Central memory CD8-positive, alpha-beta T cell (primary cell): ENCODE measurements around the gene PPP6R2.
A peak's percentile ranks its signal among the peaks of the same experiment; 100 is the strongest.
"Not testable (repeated sequence)": the region's sequence is repeated elsewhere in the genome, so short reads cannot be mapped to it uniquely, and the experiment has no call there.

ENCODE experiments used
- ATAC-seq: fragments of 150-1000 bp; cut with Tn5 transposase; replicated peaks from 2 replicates; pipeline ENCODE4 v1.10.0; 2022; ENCODE audit warnings: mild to moderate bottlenecking, moderate FRiP score, moderate number of reproducible peaks; ENCODE audit not compliant: poor library complexity, severe bottlenecking; ENCODE audit errors: extremely low read depth
- DNase-seq, 2 donors: peaks; one replicate each; pipeline ENCODE4 v3.0.0; 2021; ENCODE audit warnings: low spot score in 2 of 2
- H3K27ac Mint-ChIP-seq: one replicate; pipeline ENCODE4 v1.8.0; 2022; ENCODE audit warnings: low read depth, mild to moderate bottlenecking, moderate library complexity, mixed read lengths
- H3K27me3 Mint-ChIP-seq: one replicate; pipeline ENCODE4 v1.8.0; 2022; ENCODE audit warnings: mixed read lengths
- H3K36me3 Mint-ChIP-seq: one replicate; pipeline ENCODE4 v1.8.0; 2022; ENCODE audit warnings: mild to moderate bottlenecking, moderate library complexity, mixed read lengths; ENCODE audit not compliant: insufficient read depth
- H3K4me1 Mint-ChIP-seq: one replicate; pipeline ENCODE4 v1.8.0; 2022; ENCODE audit warnings: mixed read lengths
- H3K4me3 Mint-ChIP-seq: one replicate; pipeline ENCODE4 v1.8.0; 2022; ENCODE audit warnings: mild to moderate bottlenecking, moderate library complexity, mixed read lengths
- H3K9me3 Mint-ChIP-seq: one replicate; pipeline ENCODE4 v1.8.0; 2022; ENCODE audit warnings: mixed read lengths

The PPP6R2 gene

GRCh38 chr22:50376085-50376651, 33.0 kb downstream of the PPP6R2 start:
- H3K4me1 Mint-ChIP-seq: peaks cover 5% of the 10 kb centered on the region
- H3K36me3 Mint-ChIP-seq: peaks cover 27% of the 10 kb centered on the region
- no peaks in the 10 kb centered on the region for H3K9me3 Mint-ChIP-seq
- ATAC-seq (no peak), DNase-seq (no peak)
- no peak overlapping the region for H3K4me3 Mint-ChIP-seq
- no peaks in the 10 kb centered on the region for H3K27me3 Mint-ChIP-seq
- no peak overlapping the region for H3K27ac Mint-ChIP-seq

GRCh38 chr22:50381021-50381555, 38.0 kb downstream of the PPP6R2 start:
- H3K9me3 Mint-ChIP-seq, DNase-seq: not testable (repeated sequence)
- H3K4me1 Mint-ChIP-seq: peaks cover 18% of the 10 kb centered on the region

DNA sequence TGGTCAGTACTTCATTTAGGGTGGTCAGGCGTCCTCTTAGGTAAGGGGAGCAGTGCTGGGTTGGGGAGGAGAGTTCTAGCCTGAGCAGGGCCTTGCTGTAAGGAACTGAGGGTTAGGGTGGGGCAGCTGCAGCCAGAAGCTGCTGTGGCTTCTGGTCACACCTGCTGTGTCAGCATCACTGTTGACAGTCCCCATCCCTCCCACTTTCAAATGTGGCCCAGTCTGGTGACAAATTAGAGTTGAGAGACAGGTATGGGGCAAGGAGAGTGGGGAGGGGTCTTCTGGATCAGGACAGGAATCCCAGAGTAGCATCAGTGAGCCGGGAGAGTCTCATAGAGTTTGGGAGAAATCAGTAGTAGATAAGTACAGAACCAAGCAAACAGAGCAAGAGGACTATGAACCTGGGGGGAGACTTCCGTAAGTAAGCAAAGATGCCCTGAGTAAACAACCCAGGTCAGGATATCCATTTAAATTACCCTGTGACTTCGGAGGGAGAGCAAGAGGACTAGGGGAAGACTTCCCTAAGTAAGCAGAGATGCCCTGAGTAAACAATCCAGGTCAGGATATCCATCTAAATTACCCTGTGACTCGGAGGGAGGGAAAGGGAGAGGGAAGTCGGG, 53.7 kb downstream of the PPP6R2 start:
- Mint-ChIP-seq H3K27ac (peak overlapping the region; percentile 93), H3K36me3 (peaks cover 44% of the 10 kb centered on the region)

More at GRCh38 chr22:50381021-50381555, 38.0 kb downstream of the PPP6R2 start:
- not testable (repeated sequence) for H3K27me3 Mint-ChIP-seq, H3K4me3 Mint-ChIP-seq, H3K36me3 Mint-ChIP-seq
- peak; percentile 70 for ATAC-seq
- H3K27ac Mint-ChIP-seq: peak overlapping the region; percentile 87

GRCh38 chr22:50397371-50398060, 54.4 kb downstream of the PPP6R2 start:
- Mint-ChIP-seq H3K27ac (peak overlapping the region; percentile 93), H3K36me3 (peaks cover 42% of the 10 kb centered on the region), H3K4me3 (peak overlapping the region; percentile 18), H3K4me1 (peaks cover 48% of the 10 kb centered on the region)
- ATAC-seq, H3K27me3 Mint-ChIP-seq, H3K9me3 Mint-ChIP-seq, DNase-seq: not testable (repeated sequence)

More for the DNA sequence above, 53.7 kb downstream of the PPP6R2 start:
- Mint-ChIP-seq H3K4me1 (peaks cover 48% of the 10 kb centered on the region), H3K9me3 (no peaks in the 10 kb centered on the region), H3K27me3 (no peaks in the 10 kb centered on the region), H3K4me3 (peak overlapping the region; percentile 18)
- ATAC-seq: no peak
- no peak for DNase-seq

- ATAC-seq (peak; percentile 40), DNase-seq (no peak)
- Mint-ChIP-seq H3K4me1 (peaks cover 47% of the 10 kb centered on the region), H3K4me3 (no peak overlapping the region), H3K27me3 (no peaks in the 10 kb centered on the region), H3K9me3 (no peaks in the 10 kb centered on the region), H3K36me3 (peaks cover 34% of the 10 kb centered on the region), H3K27ac (peak overlapping the region; percentile 42)
Observed at GRCh38 chr22:50398831-50399648, 55.9 kb downstream of the PPP6R2 start.

DNA sequence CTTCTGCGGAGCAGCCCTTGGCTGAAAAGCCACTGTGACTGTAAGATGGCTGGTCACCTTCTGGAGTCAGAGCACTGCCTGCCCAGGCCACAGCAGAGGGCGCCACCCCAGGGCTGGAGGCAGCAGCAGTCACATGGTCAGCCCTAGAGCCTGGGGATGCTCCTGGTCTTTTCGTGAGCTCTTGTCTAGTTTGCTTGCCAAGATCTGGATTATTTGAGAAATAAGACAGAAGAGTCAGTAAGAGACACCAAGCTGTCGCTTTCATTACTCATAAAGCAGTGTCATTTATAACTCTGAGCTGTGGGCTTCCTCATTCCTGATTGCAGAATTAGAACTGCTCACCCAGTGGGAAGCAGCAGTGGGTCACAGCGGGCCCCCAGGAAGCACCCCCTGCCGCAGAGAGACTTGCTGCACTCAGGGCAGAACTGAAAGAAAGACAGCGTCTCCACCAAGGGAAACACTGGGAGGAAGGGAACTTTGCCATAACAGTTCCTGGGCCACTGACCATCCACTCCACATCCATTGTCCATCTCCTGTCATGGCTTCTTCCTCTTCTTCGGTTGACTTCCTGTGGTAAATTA, 56.7 kb downstream of the PPP6R2 start:
- Mint-ChIP-seq H3K27me3 (no peaks in the 10 kb centered on the region), H3K27ac (peak overlapping the region; percentile 42), H3K4me1 (peaks cover 48% of the 10 kb centered on the region), H3K36me3 (peaks cover 29% of the 10 kb centered on the region), H3K4me3 (peak overlapping the region; percentile 15), H3K9me3 (no peaks in the 10 kb centered on the region)
- DNase-seq: no peak
- no peak for ATAC-seq

GRCh38 chr22:50400406-50400805, 57.3 kb downstream of the PPP6R2 start:
- Mint-ChIP-seq H3K4me3 (peak overlapping the region; percentile 15), H3K9me3 (no peaks in the 10 kb centered on the region), H3K27me3 (no peaks in the 10 kb centered on the region), H3K27ac (peak overlapping the region; percentile 42), H3K36me3 (peaks cover 23% of the 10 kb centered on the region), H3K4me1 (peaks cover 48% of the 10 kb centered on the region)
- ATAC-seq: no peak
- DNase-seq: no peak

DNA sequence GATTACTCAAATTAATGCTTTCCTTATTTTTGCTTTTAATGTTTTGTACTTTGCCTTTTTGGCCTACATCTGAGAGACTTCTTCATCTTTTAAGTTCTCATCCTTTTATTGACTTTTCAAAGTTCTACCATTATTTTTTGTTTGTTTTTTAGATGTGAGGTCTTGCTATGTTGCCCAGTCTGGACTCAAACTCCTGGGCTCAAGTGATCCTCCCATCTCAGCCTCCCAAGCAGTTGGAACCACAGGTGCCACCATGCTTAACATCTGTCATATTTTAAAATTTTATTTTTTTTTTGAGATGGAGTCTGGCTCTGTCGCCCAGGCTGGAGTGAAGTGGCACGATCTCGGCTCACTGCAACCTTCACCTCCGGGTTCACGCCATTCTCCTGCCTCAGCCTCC, 57.8 kb downstream of the PPP6R2 start:
- peaks cover 48% of the 10 kb centered on the region for H3K4me1 Mint-ChIP-seq
- H3K36me3 Mint-ChIP-seq: peaks cover 23% of the 10 kb centered on the region
- no peaks in the 10 kb centered on the region for H3K9me3 Mint-ChIP-seq
- ATAC-seq (no peak), DNase-seq (no peak)
- H3K27ac Mint-ChIP-seq: peak overlapping the region; percentile 42
- H3K27me3 Mint-ChIP-seq: no peaks in the 10 kb centered on the region
- H3K4me3 Mint-ChIP-seq: no peak overlapping the region

DNA sequence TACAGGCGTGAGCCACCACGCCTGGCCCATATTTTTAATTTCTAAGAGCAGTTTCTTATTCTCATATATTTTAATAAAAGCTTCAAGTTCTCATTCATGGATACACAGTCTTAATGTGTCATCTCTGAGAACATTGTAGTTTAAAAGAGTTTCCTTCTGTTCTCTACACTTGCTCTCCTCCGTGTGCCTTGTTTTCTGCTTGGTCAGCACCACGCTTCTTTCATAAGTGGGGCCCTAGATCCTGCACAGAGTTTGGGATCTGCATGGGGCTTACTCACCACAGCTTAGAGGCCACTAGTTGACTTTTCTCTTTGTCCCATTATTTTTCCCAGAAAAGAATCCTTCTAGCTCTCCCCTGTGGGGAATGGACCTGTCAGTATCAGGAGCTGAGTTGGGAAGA, 58.8 kb downstream of the PPP6R2 start:
- no peak for DNase-seq
- H3K4me1 Mint-ChIP-seq: peaks cover 41% of the 10 kb centered on the region
- no peak for ATAC-seq
- H3K36me3 Mint-ChIP-seq: peaks cover 21% of the 10 kb centered on the region
- no peaks in the 10 kb centered on the region for H3K9me3 Mint-ChIP-seq
- H3K27me3 Mint-ChIP-seq: no peaks in the 10 kb centered on the region
- H3K27ac Mint-ChIP-seq: no peak overlapping the region
- H3K4me3 Mint-ChIP-seq: no peak overlapping the region

- DNase-seq: no peak
- peaks cover 36% of the 10 kb centered on the region for H3K4me1 Mint-ChIP-seq
- H3K9me3 Mint-ChIP-seq: no peaks in the 10 kb centered on the region
- peak overlapping the region; percentile 64 for H3K27ac Mint-ChIP-seq
- no peaks in the 10 kb centered on the region for H3K27me3 Mint-ChIP-seq
- ATAC-seq: no peak
- H3K36me3 Mint-ChIP-seq: peaks cover 25% of the 10 kb centered on the region
- H3K4me3 Mint-ChIP-seq: peak overlapping the region; percentile 25
Observed at GRCh38 chr22:50403701-50404101, 60.6 kb downstream of the PPP6R2 start.

DNA sequence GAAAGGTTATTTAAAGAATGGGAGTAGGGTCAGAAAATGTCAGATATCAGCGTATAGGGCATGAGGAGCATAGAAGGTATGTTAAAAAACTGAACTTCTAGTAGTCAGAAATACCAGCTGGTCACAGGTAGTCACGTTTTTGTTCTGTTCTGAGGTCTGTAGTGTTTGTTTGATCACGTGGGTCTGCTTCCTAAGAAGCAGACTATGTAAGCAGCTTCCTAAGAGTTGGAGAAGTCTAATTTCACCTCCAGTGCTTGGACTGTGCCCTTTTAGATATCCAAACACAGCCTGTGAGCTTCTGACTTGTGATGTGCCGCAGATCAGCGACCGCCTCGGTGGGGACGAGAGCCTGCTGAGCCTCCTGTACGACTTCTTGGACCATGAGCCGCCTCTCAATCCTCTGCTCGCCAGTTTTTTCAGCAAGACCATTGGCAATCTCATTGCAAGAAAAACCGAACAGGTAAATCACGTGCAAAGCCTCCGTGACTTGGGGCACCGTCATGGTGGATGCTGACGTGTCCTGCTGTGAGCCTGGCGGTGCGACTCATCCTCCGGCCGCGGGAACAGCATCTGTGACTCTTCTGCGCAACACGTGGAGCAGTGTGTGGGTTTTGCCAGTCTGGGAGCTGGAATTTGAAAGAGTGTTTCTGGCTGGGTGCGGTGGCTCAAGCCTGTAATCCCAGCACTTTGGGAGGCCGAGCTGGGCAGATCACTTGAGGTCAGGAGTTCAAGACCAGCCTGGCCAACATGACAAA, 63.5 kb downstream of the PPP6R2 start:
- DNase-seq: no peak
- Mint-ChIP-seq H3K36me3 (peaks cover 29% of the 10 kb centered on the region), H3K4me1 (peaks cover 16% of the 10 kb centered on the region), H3K4me3 (no peak overlapping the region), H3K27ac (peak overlapping the region; percentile 84), H3K27me3 (no peaks in the 10 kb centered on the region), H3K9me3 (no peaks in the 10 kb centered on the region)
- no peak for ATAC-seq
